Measurements from ENCODE around the gene ICE1. TPM values are rescaled to one million over a fixed set of nuclear protein-coding genes. Genes with fewer than 3 reads are reported as not detected.
"Not testable (repeated sequence)": the region's sequence is repeated elsewhere in the genome, so short reads cannot be mapped to it uniquely, and the experiment has no call there.

The ICE1 gene
- total and polyA plus RNA-seq, 8 donors, result 4.0 to 15.0 (median 9.3) TPM

- intact Hi-C loops (cut with DNase I), result no loop called here
- Histone ChIP-seq H3K36me3 (no peaks in the 10 kb centered on the region), H3K9me3 (no peaks in the 10 kb centered on the region), H3K27ac (no peak overlapping the region), H3K4me1 (no peaks in the 10 kb centered on the region), H3K27me3 (no peaks in the 10 kb centered on the region), H3K4me3 (no peak overlapping the region)
- no peak for TF ChIP-seq CTCF (IDR thresholded peaks at IDR 0.05)
- DNase-seq (no peak), FAIRE-seq (no peak), ATAC-seq (no peak)
- WGBS, 2 donors, result 66 to 69% methylated on average over 3 of the region's 3 CpGs
These were observed 83.3 kb downstream of the ICE1 start for GRCh38 chr5:5505815-5506214.

GRCh38 chr5:5508391-5508790 lies 85.9 kb downstream of the ICE1 start:
- WGBS, 2 donors, result 57 to 79% methylated on average over 2 of the region's 2 CpGs
- FAIRE-seq, result no peak
- intact Hi-C loops (cut with DNase I), result no loop called here

DNA sequence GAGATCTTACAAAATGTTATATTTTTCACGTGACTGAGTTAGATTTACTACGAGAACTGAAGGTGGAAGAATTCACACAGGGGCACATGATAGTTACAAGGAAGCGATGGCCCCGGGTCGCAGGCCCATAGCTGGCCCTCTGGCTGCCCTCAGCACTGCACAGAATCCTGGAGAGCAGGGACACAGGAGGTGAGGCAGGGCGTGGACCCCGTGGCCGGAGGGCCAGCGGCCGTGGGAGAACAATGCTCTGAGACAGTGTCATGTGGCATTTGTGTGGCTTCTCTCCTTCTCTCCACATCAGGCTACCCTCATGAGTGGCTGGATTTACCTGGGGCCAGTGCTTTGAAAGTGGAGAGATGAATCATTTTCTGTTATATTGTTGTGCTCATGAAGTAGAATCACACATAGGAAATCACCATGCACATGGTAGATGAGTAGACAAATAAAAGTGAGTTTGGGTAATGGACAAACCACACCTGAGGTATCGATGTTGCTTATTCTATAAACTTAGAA lies 89.5 kb downstream of the ICE1 start:
- DNase-seq (no peak), FAIRE-seq (no peak), ATAC-seq (no peak)
- Histone ChIP-seq H3K9me3 (no peaks in the 10 kb centered on the region), H3K27ac (no peak overlapping the region), H3K36me3 (no peaks in the 10 kb centered on the region), H3K4me1 (no peaks in the 10 kb centered on the region), H3K4me3 (no peak overlapping the region), H3K27me3 (no peaks in the 10 kb centered on the region)
- no peak for TF ChIP-seq CTCF (IDR thresholded peaks at IDR 0.05)
- intact Hi-C loops (cut with DNase I), result no loop called here
- WGBS, 2 donors, result 76 to 88% methylated on average over 11 of the region's 11 CpGs

More at GRCh38 chr5:5508391-5508790, 85.9 kb downstream of the ICE1 start:
- no peak overlapping the region for H3K27ac ChIP-seq
- H3K4me1 ChIP-seq, result no peaks in the 10 kb centered on the region
- H3K36me3 ChIP-seq, result no peaks in the 10 kb centered on the region
- DNase-seq (no peak), ATAC-seq (no peak)
- no peak for TF ChIP-seq CTCF (IDR thresholded peaks at IDR 0.05)
- H3K4me3 ChIP-seq, result no peak overlapping the region
- no peaks in the 10 kb centered on the region for H3K9me3 ChIP-seq
- no peaks in the 10 kb centered on the region for H3K27me3 ChIP-seq

DNA sequence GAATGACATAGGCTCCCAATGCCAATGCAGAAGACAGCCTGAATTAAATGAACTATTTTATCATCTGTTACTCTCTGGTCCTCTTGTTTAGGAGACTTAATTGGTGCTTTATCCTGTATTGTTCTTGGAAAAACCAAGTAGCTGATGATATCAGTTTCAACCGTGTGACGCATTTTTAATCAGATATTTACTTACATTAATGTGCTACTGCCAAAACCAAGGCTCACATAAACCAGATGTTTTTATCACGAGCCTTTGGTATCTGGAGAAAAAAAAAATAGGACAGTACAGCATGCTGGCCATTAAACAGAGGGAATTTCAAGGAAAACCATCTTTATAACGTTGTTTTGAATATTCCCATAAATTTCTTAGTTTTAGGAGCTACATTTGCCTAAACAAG lies 90.1 kb downstream of the ICE1 start:
- H3K27me3 ChIP-seq, result no peaks in the 10 kb centered on the region
- intact Hi-C loops (cut with DNase I), result no loop called here
- ATAC-seq (no peak), FAIRE-seq (no peak), DNase-seq (no peak)
- H3K9me3 ChIP-seq, result no peaks in the 10 kb centered on the region
- H3K4me1 ChIP-seq, result no peaks in the 10 kb centered on the region
- H3K4me3 ChIP-seq, result no peak overlapping the region
- 28 to 42% methylated on average over 4 of the region's 4 CpGs for WGBS, 2 donors
- TF ChIP-seq CTCF (IDR thresholded peaks at IDR 0.05), result no peak
- H3K36me3 ChIP-seq, result no peaks in the 10 kb centered on the region
- no peak overlapping the region for H3K27ac ChIP-seq

GRCh38 chr5:5520622-5521021 lies 98.1 kb downstream of the ICE1 start:
- H3K27ac ChIP-seq; DNase-seq; H3K4me1 ChIP-seq; H3K36me3 ChIP-seq; ATAC-seq; H3K9me3 ChIP-seq; intact Hi-C loops (cut with DNase I); H3K27me3 ChIP-seq; FAIRE-seq; H3K4me3 ChIP-seq: not testable (repeated sequence)
- 81 to 87% methylated on average over 2 of the region's 4 CpGs for WGBS, 2 donors
